H9 (cell line): ENCODE results near the gene SERPINA5. TPM values are rescaled to one million over a fixed set of nuclear protein-coding genes. Genes with fewer than 3 reads are reported as not detected.

Experiments used
- DNase-seq: peaks from one replicate; pipeline ENCODE4 v3.0.0-alpha.2; 2017
- H2AFZ ChIP-seq: one replicate; pipeline ENCODE4 v1.6.1; 2013; ENCODE audit warnings: mild to moderate bottlenecking, low read length, control low read depth, moderate library complexity
- H2AK5ac ChIP-seq: 2 replicates; pipeline ENCODE4 v1.6.1; 2013; ENCODE audit warnings: low read length, control low read depth, mixed read lengths; ENCODE audit not compliant: insufficient read length
- H2BK120ac ChIP-seq: one replicate; pipeline ENCODE4 v1.6.1; 2013; ENCODE audit warnings: low read depth, mild to moderate bottlenecking, low read length, control low read depth, inconsistent platforms; ENCODE audit not compliant: poor library complexity, severe bottlenecking
- H2BK12ac ChIP-seq: 2 replicates; pipeline ENCODE4 v1.6.1; 2013; ENCODE audit warnings: low read length, control low read depth, mixed read lengths, low read depth; ENCODE audit not compliant: insufficient read length
- H2BK15ac ChIP-seq: 2 replicates; pipeline ENCODE4 v1.6.1; 2013; ENCODE audit warnings: low read depth, low read length, control low read depth
- H2BK20ac ChIP-seq: one replicate; pipeline ENCODE4 v1.6.1; 2013; ENCODE audit warnings: low read depth, mild to moderate bottlenecking, low read length, control low read depth, inconsistent platforms; ENCODE audit not compliant: poor library complexity, severe bottlenecking
- H2BK5ac ChIP-seq: 2 replicates; pipeline ENCODE4 v1.6.1; 2013; ENCODE audit warnings: low read length, control low read depth, mixed read lengths; ENCODE audit not compliant: insufficient read length
- H3K14ac ChIP-seq: 2 replicates; pipeline ENCODE4 v1.6.1; 2013; ENCODE audit warnings: low read length, control low read depth; ENCODE audit not compliant: insufficient read depth
- H3K18ac ChIP-seq: 2 replicates; pipeline ENCODE4 v1.6.1; 2013; ENCODE audit warnings: low read depth, mild to moderate bottlenecking, mixed read lengths, low read length, control low read depth; ENCODE audit not compliant: insufficient read length
- H3K23ac ChIP-seq: 2 replicates; pipeline ENCODE4 v1.6.1; 2013; ENCODE audit warnings: low read length, control low read depth, mixed read lengths, low read depth; ENCODE audit not compliant: insufficient read length
- H3K23me2 ChIP-seq: 2 replicates; pipeline ENCODE4 v1.6.1; 2013; ENCODE audit warnings: low read depth, mild to moderate bottlenecking, mixed read lengths, low read length, control low read depth; ENCODE audit not compliant: insufficient read length, poor library complexity, severe bottlenecking
- H3K27ac ChIP-seq: 2 replicates; pipeline ENCODE4 v1.5.1; 2013; ENCODE audit warnings: low read length, control low read depth, mixed read lengths, low read depth; ENCODE audit not compliant: insufficient read length
- H3K27me3 ChIP-seq: 2 replicates; pipeline ENCODE4 v1.6.1; 2013; ENCODE audit warnings: low read length, control low read depth, inconsistent platforms; ENCODE audit not compliant: insufficient read depth
- H3K4ac ChIP-seq: 2 replicates; pipeline ENCODE4 v1.6.1; 2013; ENCODE audit warnings: low read depth, mild to moderate bottlenecking, control low read depth, inconsistent platforms, low read length, moderate library complexity
- H3K4me1 ChIP-seq: 2 replicates; pipeline ENCODE4 v1.6.1; 2013; ENCODE audit warnings: low read length, control low read depth, inconsistent platforms; ENCODE audit not compliant: insufficient read depth
- H3K4me2 ChIP-seq: 2 replicates; pipeline ENCODE4 v1.6.1; 2013; ENCODE audit warnings: low read length, control low read depth, mixed read lengths; ENCODE audit not compliant: insufficient read length, insufficient read depth
- H3K56ac ChIP-seq: 2 replicates; pipeline ENCODE4 v1.6.1; 2013; ENCODE audit warnings: low read depth, mild to moderate bottlenecking, mixed read lengths, low read length, control low read depth; ENCODE audit not compliant: insufficient read length
- H3K79me1 ChIP-seq: 2 replicates; pipeline ENCODE4 v1.6.1; 2013; ENCODE audit warnings: low read depth, mild to moderate bottlenecking, moderate library complexity, low read length, control low read depth, inconsistent platforms; ENCODE audit not compliant: insufficient read depth, poor library complexity, severe bottlenecking
- H3K79me2 ChIP-seq: 2 replicates; pipeline ENCODE4 v1.6.1; 2013; ENCODE audit warnings: low read length, control low read depth, inconsistent platforms; ENCODE audit not compliant: insufficient read depth
- H3K9ac ChIP-seq: 2 replicates; pipeline ENCODE4 v1.6.1; 2013; ENCODE audit warnings: low read length, control low read depth, mixed read lengths; ENCODE audit not compliant: insufficient read length; ENCODE audit errors: extremely low read depth
- H3K9me3 ChIP-seq: one replicate; pipeline ENCODE4 v1.6.1; 2013; ENCODE audit warnings: low read depth, low read length, inconsistent platforms; ENCODE audit not compliant: control insufficient read depth
- H3T11ph ChIP-seq: one replicate; pipeline ENCODE4 v1.6.1; 2013; ENCODE audit warnings: mild to moderate bottlenecking, low read length, control low read depth, inconsistent platforms
- H4K20me1 ChIP-seq: one replicate; pipeline ENCODE4 v1.6.1; 2013; ENCODE audit not compliant: control insufficient read depth, insufficient read length, insufficient read depth
- H4K5ac ChIP-seq: 2 replicates; pipeline ENCODE4 v1.6.1; 2013; ENCODE audit warnings: low read depth, mild to moderate bottlenecking, mixed read lengths, low read length, control low read depth; ENCODE audit not compliant: insufficient read length
- H4K8ac ChIP-seq: replicated peaks from 2 replicates; pipeline ENCODE4 v1.6.1; 2013; ENCODE audit warnings: low read length, control low read depth, mixed read lengths, low read depth; ENCODE audit not compliant: insufficient read length
- H4K91ac ChIP-seq: 2 replicates; pipeline ENCODE4 v1.6.1; 2013; ENCODE audit warnings: low read depth, mild to moderate bottlenecking, moderate library complexity, mixed read lengths, low read length, control low read depth; ENCODE audit not compliant: insufficient read length
- H3K27ac Mint-ChIP-seq, 3 experiments: 2 replicates in 2 of 3; 3 replicates in 1 of 3; pipeline ENCODE4 v1.8.0; 2020 to 2021; ENCODE audit warnings: mixed read lengths in 3 of 3, mild to moderate bottlenecking in 1 of 3, moderate library complexity in 1 of 3
- H3K27me3 Mint-ChIP-seq: 2 replicates; pipeline ENCODE4 v1.8.0; 2021; ENCODE audit warnings: low read depth, mild to moderate bottlenecking, moderate library complexity, mixed read lengths
- H3K36me3 Mint-ChIP-seq, 3 experiments: 2 replicates in 2 of 3; 3 replicates in 1 of 3; pipeline ENCODE4 v1.8.0; 2020 to 2021; ENCODE audit warnings: low read depth in 3 of 3, mixed read lengths in 3 of 3; ENCODE audit not compliant: insufficient read depth in 1 of 3
- H3K4me1 Mint-ChIP-seq, 2 experiments: 2 replicates each; pipeline ENCODE4 v1.8.0; 2020; ENCODE audit warnings: mixed read lengths in 2 of 2
- H3K4me3 Mint-ChIP-seq, 2 experiments: 2 replicates in 1 of 2; 3 replicates in 1 of 2; pipeline ENCODE4 v1.8.0; 2020 to 2021; ENCODE audit warnings: mild to moderate bottlenecking in 2 of 2, mixed read lengths in 2 of 2, moderate library complexity in 1 of 2
- H3K9me3 Mint-ChIP-seq, 2 experiments: 2 replicates in 1 of 2; 3 replicates in 1 of 2; pipeline ENCODE4 v1.8.0; 2020; ENCODE audit warnings: mild to moderate bottlenecking in 2 of 2, mixed read lengths in 2 of 2, moderate library complexity in 1 of 2
- CTCF ChIP-seq: fragments of 200-600 bp; sonication (generic); conservative IDR thresholded peaks from 3 replicates; pipeline ENCODE4 v1.8.0; 2021; ENCODE audit warnings: antibody characterized with exemption, mild to moderate bottlenecking
- total RNA-seq: library from RNA; stranded (reverse); gene quantifications from 2 replicates; pipeline ENCODE4 v1.2.1, GENCODE V29; 2021

Gene SERPINA5
- total RNA-seq, 1 experiment from 2014 or later, result 1.1 TPM

GRCh38 chr14:94564381-94564780 is 16.8 kb upstream of the SERPINA5 start:
- no peak overlapping the region for H3K9ac ChIP-seq
- no peak overlapping the region for H2AK5ac ChIP-seq
- no peaks in the 10 kb centered on the region for H3K4me1 Mint-ChIP-seq

More at GRCh38 chr14:94564381-94564780, 16.8 kb upstream of the SERPINA5 start:
- Histone ChIP-seq H2BK20ac (no peak overlapping the region), H4K8ac (no peak overlapping the region), H2BK5ac (no peak overlapping the region), H4K20me1 (no peaks in the 10 kb centered on the region), H3K4me2 (no peak overlapping the region), H3K79me2 (no peaks in the 10 kb centered on the region), H4K5ac (no peak overlapping the region), H2AFZ (no peak overlapping the region), H3K4ac (no peak overlapping the region), H4K91ac (no peak overlapping the region), H3K4me1 (no peaks in the 10 kb centered on the region), H3K9me3 (no peaks in the 10 kb centered on the region), H3K23me2 (no peaks in the 10 kb centered on the region), H3K27ac (no peak overlapping the region), H2BK120ac (no peak overlapping the region), H3K18ac (no peak overlapping the region), H3T11ph (no peak overlapping the region), H2BK15ac (no peak overlapping the region), H3K14ac (no peak overlapping the region), H3K79me1 (no peaks in the 10 kb centered on the region), H3K23ac (no peak overlapping the region), H3K27me3 (no peaks in the 10 kb centered on the region), H2BK12ac (no peak overlapping the region), H3K56ac (no peak overlapping the region)
- no peaks in the 10 kb centered on the region; a peak in 1 of 5 replicates for H3K9me3 Mint-ChIP-seq
- no peak overlapping the region for H3K4me3 Mint-ChIP-seq
- H3K27me3 Mint-ChIP-seq, result peaks cover 8% of the 10 kb centered on the region
- TF ChIP-seq CTCF, result no peak
- DNase-seq, result no peak
- no peak overlapping the region for H3K27ac Mint-ChIP-seq
- no peaks in the 10 kb centered on the region for H3K36me3 Mint-ChIP-seq
